NCI-H524 (cell line): ENCODE measurements around the gene SCMH1.

ENCODE experiments used
- DNase-seq, 2 experiments: peaks; one replicate each; lab custom pipeline; 2025; lab: John Stamatoyannopoulos, UW

The SCMH1 gene

GRCh38 chr1:40998668-40999067 is 243.4 kb downstream of the SCMH1 start:
- DNase-seq, result no peak

- DNase-seq, result no peak
These were observed 245.0 kb downstream of the SCMH1 start for GRCh38 chr1:40997096-40997495.

GRCh38 chr1:40989066-40989465 is 253.0 kb downstream of the SCMH1 start:
- DNase-seq, result no peak

GRCh38 chr1:40988280-40988679 is 253.8 kb downstream of the SCMH1 start:
- DNase-seq, result no peak

GRCh38 chr1:40987439-40988276 is 254.4 kb downstream of the SCMH1 start:
- no peak for DNase-seq

GRCh38 chr1:40986956-40987355 is 255.2 kb downstream of the SCMH1 start:
- DNase-seq, result no peak

GRCh38 chr1:40986328-40986783 is 255.8 kb downstream of the SCMH1 start:
- no peak for DNase-seq

- DNase-seq, result no peak
These were observed 256.2 kb downstream of the SCMH1 start for GRCh38 chr1:40985875-40986274.

- DNase-seq, result peak; percentile 79 to 94
These were observed 256.9 kb downstream of the SCMH1 start for GRCh38 chr1:40985161-40985560.

- no peak for DNase-seq
These were observed 257.6 kb downstream of the SCMH1 start for GRCh38 chr1:40984531-40984930.

GRCh38 chr1:40984066-40984465 is 258.0 kb downstream of the SCMH1 start:
- no peak for DNase-seq

- no peak for DNase-seq
These were observed 258.8 kb downstream of the SCMH1 start for GRCh38 chr1:40983286-40983685.

GRCh38 chr1:40982721-40983120 is 259.4 kb downstream of the SCMH1 start:
- no peak for DNase-seq

- DNase-seq, result no peak
These were observed 260.2 kb downstream of the SCMH1 start for GRCh38 chr1:40981691-40982448.

- peak in 1 of 2 experiments; percentile 16 for DNase-seq
These were observed 261.5 kb downstream of the SCMH1 start for GRCh38 chr1:40980453-40981121.

- no peak for DNase-seq
These were observed 262.0 kb downstream of the SCMH1 start for GRCh38 chr1:40980068-40980452.

- peak; percentile 80 to 92 for DNase-seq
These were observed 262.7 kb downstream of the SCMH1 start, which contains the start of gene CTPS1 for GRCh38 chr1:40979241-40980067. Gene CTPS1, plus strand, starts transcription at chr1:40979696. Its CDS starts 3,595 bp downstream, at chr1:40983291.

GRCh38 chr1:40978886-40979240 is 263.2 kb downstream of the SCMH1 start:
- DNase-seq, result no peak

- DNase-seq, result no peak
These were observed 264.4 kb downstream of the SCMH1 start for GRCh38 chr1:40977716-40978115.
